ENCODE measurements around the gene IDE. TPM values are rescaled to one million over a fixed set of nuclear protein-coding genes. Genes with fewer than 3 reads are reported as not detected.

The IDE gene
- total and polyA plus RNA-seq, 10 of the 15 experiments (the other 5 are each of a cell fraction or from before 2014, with no cell fraction given): 11.6 to 54.5 (median 33.6) TPM

DNA sequence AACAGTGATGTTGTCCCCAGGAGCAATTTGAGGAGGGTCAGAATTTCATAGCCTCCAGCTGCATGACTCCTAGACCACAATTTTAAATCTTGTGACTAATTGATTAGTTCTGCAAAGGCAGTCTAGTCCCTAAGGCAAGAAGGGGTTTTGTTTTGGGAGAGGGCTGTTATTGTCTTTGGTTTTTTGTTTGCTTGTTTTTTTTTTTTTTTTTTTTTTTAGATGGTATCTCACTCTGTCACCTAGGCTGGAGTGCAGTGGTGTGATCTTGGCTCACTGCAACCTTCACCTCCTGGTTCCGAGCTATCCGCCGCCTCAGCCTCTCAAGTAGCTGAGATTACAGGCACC, 165.9 kb downstream of the IDE start (continued):
- no peak for TF ChIP-seq CHD2 (IDR thresholded peaks at IDR 0.05; ENCODE audit: borderline replicate concordance, low read depth, low read length)
- no peak for TF ChIP-seq MEF2B (IDR thresholded peaks at IDR 0.05; ENCODE audit: partially characterized antibody, poor library complexity, severe bottlenecking)
- no peak for TF ChIP-seq MYC (IDR thresholded peaks at IDR 0.05; ENCODE audit: insufficient read depth, insufficient read length, insufficient replicate concordance, low read length, severe bottlenecking)
- TF ChIP-seq NFXL1 (IDR thresholded peaks at IDR 0.05; ENCODE audit: borderline replicate concordance): no peak
- TF ChIP-seq RCOR1 (conservative IDR thresholded peaks at IDR 0.05; ENCODE audit: low read depth, low read length): no peak
- TF ChIP-seq, protein P1, sequence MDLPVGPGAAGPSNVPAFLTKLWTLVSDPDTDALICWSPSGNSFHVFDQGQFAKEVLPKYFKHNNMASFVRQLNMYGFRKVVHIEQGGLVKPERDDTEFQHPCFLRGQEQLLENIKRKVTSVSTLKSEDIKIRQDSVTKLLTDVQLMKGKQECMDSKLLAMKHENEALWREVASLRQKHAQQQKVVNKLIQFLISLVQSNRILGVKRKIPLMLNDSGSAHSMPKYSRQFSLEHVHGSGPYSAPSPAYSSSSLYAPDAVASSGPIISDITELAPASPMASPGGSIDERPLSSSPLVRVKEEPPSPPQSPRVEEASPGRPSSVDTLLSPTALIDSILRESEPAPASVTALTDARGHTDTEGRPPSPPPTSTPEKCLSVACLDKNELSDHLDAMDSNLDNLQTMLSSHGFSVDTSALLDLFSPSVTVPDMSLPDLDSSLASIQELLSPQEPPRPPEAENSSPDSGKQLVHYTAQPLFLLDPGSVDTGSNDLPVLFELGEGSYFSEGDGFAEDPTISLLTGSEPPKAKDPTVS (IDR thresholded peaks at IDR 0.05; ENCODE audit: low read depth, low read length): no peak

DNA sequence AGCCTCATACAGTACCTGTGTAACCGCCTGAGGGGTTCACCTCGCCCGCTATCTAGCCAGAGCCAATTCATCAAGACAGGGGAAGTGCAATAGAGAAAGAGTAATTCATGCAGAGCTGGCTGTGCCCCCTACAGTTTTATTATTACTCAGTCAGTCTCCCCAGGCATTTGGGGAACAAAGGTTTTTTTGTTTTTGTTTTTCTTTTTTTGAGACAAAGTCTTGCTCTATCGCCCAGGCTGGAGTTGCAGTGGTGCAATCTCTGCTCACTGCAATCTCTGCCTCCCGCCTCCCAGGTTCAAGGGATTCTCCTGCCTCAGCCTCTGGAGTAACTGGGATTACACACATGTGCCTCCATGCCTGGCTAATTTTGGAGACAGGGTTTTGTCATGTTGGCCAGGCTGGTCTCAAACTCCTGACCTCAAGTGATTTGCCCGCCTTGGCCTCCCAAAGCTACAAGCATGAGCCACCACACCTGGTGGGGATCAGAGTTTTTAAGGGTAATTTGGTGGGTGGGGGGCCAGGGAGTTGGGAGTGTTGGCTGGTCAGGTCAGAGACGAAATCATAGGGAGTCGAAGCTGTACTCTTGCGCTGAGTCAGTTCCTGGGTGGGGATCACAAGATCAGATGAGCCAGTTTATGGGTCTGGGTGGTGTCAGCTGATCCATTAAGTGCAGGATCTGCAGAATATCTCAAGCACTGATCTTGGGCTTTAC, 166.4 kb downstream of the IDE start:
- Histone ChIP-seq H3K27ac (ENCODE audit: control insufficient read depth, insufficient read depth) (no peak overlapping the region), H3K4me1 (ENCODE audit: control insufficient read depth, insufficient read depth, low read length) (peaks cover 4% of the 10 kb centered on the region; the same call in 1 of the 2 replicates), H3K4me3 (no peak overlapping the region), H3K79me2 (ENCODE audit: control insufficient read depth, insufficient read depth, low read length) (no peaks in the 10 kb centered on the region), H3K9ac (ENCODE audit: control insufficient read depth, insufficient read depth, low read length) (no peak overlapping the region), H3K4me2 (ENCODE audit: control insufficient read depth, insufficient read depth) (0 out of 2 replicates have a peak overlapping the region, but pooled peaks have one; percentile 13), H4K20me1 (ENCODE audit: control insufficient read depth, insufficient read depth) (no peaks in the 10 kb centered on the region), H2AFZ (ENCODE audit: control insufficient read depth, low read depth, low read length) (no peak overlapping the region), H3K36me3 (ENCODE audit: control insufficient read depth in 2 of 2, insufficient read depth in 2 of 2, low read length in 1 of 2) (no peaks in the 10 kb centered on the region), H3K9me3 (replicated peaks; ENCODE audit: control insufficient read depth, insufficient read depth, low read length) (no peaks in the 10 kb centered on the region; the same call in 2 of the 3 replicates), H3K27me3 (replicated peaks in 1 of 2; ENCODE audit: control insufficient read depth in 2 of 2, insufficient read depth in 2 of 2, low read length in 1 of 2) (no peaks in the 10 kb centered on the region)
- WGBS (ENCODE audit: insufficient coverage, insufficient replicate concordance, low lambda C conversion rate, missing lambda C conversion rate): 18% methylated on average over 9 of the region's 9 CpGs
- BruUV-seq (replicated peaks): no TSS peak
- ATAC-seq (peak; percentile 79), FAIRE-seq (no peak), DNase-seq (ENCODE audit: low read depth, low spot score) (no peak)
- ChIA-PET CTCF (no interaction called here), POLR2A (no interaction called here), RAD21 (ENCODE audit: unreplicated experiment) (interaction anchor here (0.6 kb wide), 1 partner anchor 157 kb away, joined by 3 read pairs; no protein-coding TSS in a partner anchor), SMC1A (ENCODE audit: uncharacterized antibody, unreplicated experiment) (no interaction called here)
- intact Hi-C loops (cut with micrococcal nuclease; ENCODE audit: unreplicated experiment) (no loop called here), in situ Hi-C loops (cut with MboI) (no loop called here)
- TF ChIP-seq EED (IDR thresholded peaks at IDR 0.05; ENCODE audit: low read depth) (peak; percentile 71), SPI1 (IDR thresholded peaks at IDR 0.05; ENCODE audit: borderline replicate concordance, insufficient read depth, low read depth, low read length) (peak; percentile 76), RUNX3 (IDR thresholded peaks at IDR 0.05; ENCODE audit: low read length) (0 out of 2 replicates have a peak, but pooled peaks have one; percentile 5), JUND (IDR thresholded peaks at IDR 0.05; ENCODE audit: low read depth, low read length) (no peak), JUNB (IDR thresholded peaks at IDR 0.05) (peak; percentile 77), PAX5 (IDR thresholded peaks at IDR 0.05; ENCODE audit: borderline replicate concordance, low read depth, low read length) (no peak), HDGF (IDR thresholded peaks at IDR 0.05) (no peak), POU2F2 (IDR thresholded peaks at IDR 0.05; ENCODE audit: borderline replicate concordance, low read depth, low read length) (peak; percentile 28; the same call in 1 of the 3 replicates), BHLHE40 (IDR thresholded peaks at IDR 0.05; ENCODE audit: borderline replicate concordance in 1 of 2, low read depth in 2 of 2, low read length in 1 of 2) (no peak), NBN (IDR thresholded peaks at IDR 0.05) (0 out of 2 replicates have a peak, but pooled peaks have one; percentile 22)
- TF ChIP-seq, protein P2, sequence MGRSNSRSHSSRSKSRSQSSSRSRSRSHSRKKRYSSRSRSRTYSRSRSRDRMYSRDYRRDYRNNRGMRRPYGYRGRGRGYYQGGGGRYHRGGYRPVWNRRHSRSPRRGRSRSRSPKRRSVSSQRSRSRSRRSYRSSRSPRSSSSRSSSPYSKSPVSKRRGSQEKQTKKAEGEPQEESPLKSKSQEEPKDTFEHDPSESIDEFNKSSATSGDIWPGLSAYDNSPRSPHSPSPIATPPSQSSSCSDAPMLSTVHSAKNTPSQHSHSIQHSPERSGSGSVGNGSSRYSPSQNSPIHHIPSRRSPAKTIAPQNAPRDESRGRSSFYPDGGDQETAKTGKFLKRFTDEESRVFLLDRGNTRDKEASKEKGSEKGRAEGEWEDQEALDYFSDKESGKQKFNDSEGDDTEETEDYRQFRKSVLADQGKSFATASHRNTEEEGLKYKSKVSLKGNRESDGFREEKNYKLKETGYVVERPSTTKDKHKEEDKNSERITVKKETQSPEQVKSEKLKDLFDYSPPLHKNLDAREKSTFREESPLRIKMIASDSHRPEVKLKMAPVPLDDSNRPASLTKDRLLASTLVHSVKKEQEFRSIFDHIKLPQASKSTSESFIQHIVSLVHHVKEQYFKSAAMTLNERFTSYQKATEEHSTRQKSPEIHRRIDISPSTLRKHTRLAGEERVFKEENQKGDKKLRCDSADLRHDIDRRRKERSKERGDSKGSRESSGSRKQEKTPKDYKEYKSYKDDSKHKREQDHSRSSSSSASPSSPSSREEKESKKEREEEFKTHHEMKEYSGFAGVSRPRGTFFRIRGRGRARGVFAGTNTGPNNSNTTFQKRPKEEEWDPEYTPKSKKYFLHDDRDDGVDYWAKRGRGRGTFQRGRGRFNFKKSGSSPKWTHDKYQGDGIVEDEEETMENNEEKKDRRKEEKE (IDR thresholded peaks at IDR 0.05): no peak
- TF ChIP-seq, protein P3, sequence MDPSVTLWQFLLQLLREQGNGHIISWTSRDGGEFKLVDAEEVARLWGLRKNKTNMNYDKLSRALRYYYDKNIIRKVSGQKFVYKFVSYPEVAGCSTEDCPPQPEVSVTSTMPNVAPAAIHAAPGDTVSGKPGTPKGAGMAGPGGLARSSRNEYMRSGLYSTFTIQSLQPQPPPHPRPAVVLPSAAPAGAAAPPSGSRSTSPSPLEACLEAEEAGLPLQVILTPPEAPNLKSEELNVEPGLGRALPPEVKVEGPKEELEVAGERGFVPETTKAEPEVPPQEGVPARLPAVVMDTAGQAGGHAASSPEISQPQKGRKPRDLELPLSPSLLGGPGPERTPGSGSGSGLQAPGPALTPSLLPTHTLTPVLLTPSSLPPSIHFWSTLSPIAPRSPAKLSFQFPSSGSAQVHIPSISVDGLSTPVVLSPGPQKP (IDR thresholded peaks at IDR 0.05; ENCODE audit: low read depth, low read length): no peak

Measured in GM12878 (cell line).